CD14-positive monocyte (primary cell): Measurements from ENCODE around the gene NTRK2. TPM values are rescaled to one million over a fixed set of nuclear protein-coding genes. Genes with fewer than 3 reads are reported as not detected.

Experiments used
- DNase-seq, 3 donors: peaks; one replicate each; pipeline ENCODE4 v3.0.0-alpha.2; 2011 to 2022
- H2AFZ ChIP-seq: 2 replicates; pipeline ENCODE4 v1.6.0; 2012; ENCODE audit warnings: mild to moderate bottlenecking, low read depth, low read length, inconsistent platforms; ENCODE audit not compliant: insufficient read depth, poor library complexity, severe bottlenecking
- H3K27ac ChIP-seq, 2 donors: 1 replicate in 1 of 2; 2 replicates in 1 of 2; pipeline ENCODE4 v1.5.1; 2012 to 2013; ENCODE audit warnings: low read length in 2 of 2, control low read depth in 1 of 2, inconsistent platforms in 1 of 2, low read depth in 1 of 2, mild to moderate bottlenecking in 1 of 2
- H3K27me3 ChIP-seq, 2 donors: one replicate each; pipeline versions ENCODE4 v1.6.0 to v1.6.1; 2011 to 2013; ENCODE audit warnings: low read length in 2 of 2; ENCODE audit not compliant: control insufficient read depth in 2 of 2, insufficient read depth in 2 of 2
- H3K36me3 ChIP-seq, 2 donors: replicated peaks in 1 of 2; 1 replicate in 1 of 2; 2 replicates in 1 of 2; pipeline versions ENCODE4 v1.5.1 to v1.6.1; 2012 to 2013; ENCODE audit warnings: low read length in 2 of 2, control low read depth in 1 of 2, inconsistent platforms in 1 of 2, mild to moderate bottlenecking in 1 of 2; ENCODE audit not compliant: insufficient read depth in 2 of 2, control insufficient read depth in 1 of 2
- H3K4me1 ChIP-seq, 2 donors: 1 replicate in 1 of 2; 2 replicates in 1 of 2; pipeline versions ENCODE4 v1.5.1 to v1.6.1; 2012 to 2013; ENCODE audit warnings: low read length in 2 of 2, control low read depth in 1 of 2, inconsistent platforms in 1 of 2, mild to moderate bottlenecking in 1 of 2, moderate library complexity in 1 of 2; ENCODE audit not compliant: insufficient read depth in 2 of 2, control insufficient read depth in 1 of 2
- H3K4me2 ChIP-seq: replicated peaks from 2 replicates; pipeline ENCODE3; 2012; ENCODE audit warnings: low read length, moderate library complexity, mild to moderate bottlenecking; ENCODE audit not compliant: poor library complexity, severe bottlenecking; ENCODE audit errors: extremely low read depth
- H3K4me3 ChIP-seq, 3 experiments: fragments of 200-600 bp in 1 of 3; sonication (generic) in 1 of 3; replicated peaks in 1 of 3; 1 replicate in 2 of 3; 2 replicates in 1 of 3; pipeline ENCODE4 v1.5.1; 2011 to 2013; ENCODE audit warnings: low read length in 3 of 3, mild to moderate bottlenecking in 3 of 3, control low read depth in 2 of 3, low read depth in 2 of 3, inconsistent platforms in 1 of 3, moderate library complexity in 1 of 3
- H3K79me2 ChIP-seq: 2 replicates; pipeline ENCODE4 v1.6.0; 2012; ENCODE audit warnings: mild to moderate bottlenecking, control low read depth, inconsistent platforms, low read length, moderate library complexity; ENCODE audit not compliant: insufficient read depth
- H3K9ac ChIP-seq: 2 replicates; pipeline ENCODE4 v1.6.0; 2017; ENCODE audit warnings: low read length, mild to moderate bottlenecking; ENCODE audit not compliant: insufficient read depth, poor library complexity, severe bottlenecking
- H3K9me3 ChIP-seq, 2 donors: replicated peaks in 1 of 2; 1 replicate in 1 of 2; 2 replicates in 1 of 2; pipeline versions ENCODE4 v1.5.1 to v1.6.1; 2012 to 2013; ENCODE audit warnings: low read length in 2 of 2, control low read depth in 1 of 2; ENCODE audit not compliant: control insufficient read depth in 1 of 2, insufficient read depth in 1 of 2
- H4K20me1 ChIP-seq: 2 replicates; pipeline ENCODE4 v1.6.0; 2012; ENCODE audit warnings: mild to moderate bottlenecking, low read length, control low read depth, moderate library complexity; ENCODE audit not compliant: insufficient read depth
- H3K27ac Mint-ChIP-seq, 7 donors: one replicate each; pipeline ENCODE4 v1.8.0; 2020; ENCODE audit warnings: mild to moderate bottlenecking in 7 of 7, mixed read lengths in 7 of 7, moderate library complexity in 6 of 7, inconsistent platforms in 2 of 7
- H3K27me3 Mint-ChIP-seq, 3 donors: one replicate each; pipeline ENCODE4 v1.8.0; 2021 to 2022; ENCODE audit warnings: low read depth in 3 of 3, mild to moderate bottlenecking in 3 of 3, mixed read lengths in 3 of 3, moderate library complexity in 3 of 3, inconsistent platforms in 1 of 3
- H3K36me3 Mint-ChIP-seq, 2 donors: one replicate each; pipeline ENCODE4 v1.8.0; 2020; ENCODE audit warnings: mixed read lengths in 2 of 2, inconsistent platforms in 1 of 2, mild to moderate bottlenecking in 1 of 2
- H3K4me1 Mint-ChIP-seq: one replicate; pipeline ENCODE4 v1.8.0; 2020; ENCODE audit warnings: mild to moderate bottlenecking, mixed read lengths
- H3K4me3 Mint-ChIP-seq, 2 donors: one replicate each; pipeline ENCODE4 v1.8.0; 2020; ENCODE audit warnings: mild to moderate bottlenecking in 2 of 2, mixed read lengths in 2 of 2, moderate library complexity in 1 of 2
- H3K9me3 Mint-ChIP-seq, 7 donors: one replicate each; pipeline ENCODE4 v1.8.0; 2020 to 2022; ENCODE audit warnings: mixed read lengths in 7 of 7, mild to moderate bottlenecking in 6 of 7, moderate library complexity in 6 of 7, inconsistent platforms in 2 of 7
- CTCF ChIP-seq: fragments of 200-600 bp; IDR thresholded peaks from one replicate; pipeline ENCODE4 v1.8.0; 2022; ENCODE audit warnings: antibody characterized with exemption, mild to moderate bottlenecking
- WGBS: methylation state at CpG from one replicate; pipeline ENCODE4 v1.1.5; 2013; ENCODE audit warnings: missing lambda C conversion rate; ENCODE audit not compliant: insufficient coverage; 5-methylcytosine and 5-hydroxymethylcytosine counted together
- intact Hi-C, 2 donors: fragments of 100-400 bp; cut with micrococcal nuclease; formaldehyde crosslinking; loops; one replicate each; pipeline versions ENCODE4 v1.15.0 to v1.15.1; 2023
- polyA plus RNA-seq, 3 donors: library from polyadenylated mRNA; depleted of rRNA in 1 of 3; unstranded in 2 of 3; stranded (reverse) in 1 of 3; fragments of 300-500 nt in 2 of 3; fragments of >200 nt in 1 of 3; fragmentation: Illumina TruSeq in 2 of 3; gene quantifications; 1 replicate in 2 of 3; 2 replicates in 1 of 3; pipeline ENCODE4 v1.2.3, GENCODE V29; 2012 to 2021

Gene NTRK2
- polyA plus RNA-seq, 3 donors: not detected

- 70% methylated on average over 4 of the region's 7 CpGs for WGBS
- H3K27ac Mint-ChIP-seq: no peak overlapping the region
- Histone ChIP-seq H2AFZ (no peak overlapping the region), H3K79me2 (no peaks in the 10 kb centered on the region), H3K9me3 (no peaks in the 10 kb centered on the region), H4K20me1 (no peaks in the 10 kb centered on the region), H3K36me3 (no peaks in the 10 kb centered on the region), H3K27ac (no peak overlapping the region), H3K27me3 (no peaks in the 10 kb centered on the region), H3K4me3 (no peak overlapping the region), H3K4me1 (no peaks in the 10 kb centered on the region), H3K4me2 (no peak overlapping the region), H3K9ac (no peak overlapping the region)
- intact Hi-C loops: no loop called here
- no peak for TF ChIP-seq CTCF
- H3K36me3 Mint-ChIP-seq: no peaks in the 10 kb centered on the region
- no peak for DNase-seq
- peaks cover 0 to 3% (median 2%) of the 10 kb centered on the region in 3 donors for H3K27me3 Mint-ChIP-seq
- peaks cover 0 to 6% (median 2%) of the 10 kb centered on the region in 7 donors for H3K9me3 Mint-ChIP-seq
- no peaks in the 10 kb centered on the region for H3K4me1 Mint-ChIP-seq
- H3K4me3 Mint-ChIP-seq: no peak overlapping the region
Measured at GRCh38 chr9:84917366-84918070, 248.0 kb downstream of the NTRK2 start.

- Histone ChIP-seq H3K4me3 (no peak overlapping the region), H3K4me1 (no peaks in the 10 kb centered on the region), H3K9ac (no peak overlapping the region), H4K20me1 (no peaks in the 10 kb centered on the region), H3K4me2 (no peak overlapping the region), H3K9me3 (no peaks in the 10 kb centered on the region), H3K27me3 (no peaks in the 10 kb centered on the region), H3K79me2 (no peaks in the 10 kb centered on the region), H2AFZ (no peak overlapping the region), H3K36me3 (no peaks in the 10 kb centered on the region), H3K27ac (no peak overlapping the region)
- DNase-seq: no peak
- Mint-ChIP-seq H3K36me3 (no peaks in the 10 kb centered on the region), H3K4me1 (no peaks in the 10 kb centered on the region), H3K27me3 (peaks cover 0 to 3% (median 0%) of the 10 kb centered on the region in 3 donors), H3K9me3 (peaks cover 0 to 6% (median 2%) of the 10 kb centered on the region in 7 donors), H3K27ac (no peak overlapping the region), H3K4me3 (no peak overlapping the region)
- 100% methylated on average over 2 of the region's 3 CpGs for WGBS
- intact Hi-C loops: no loop called here
- no peak for TF ChIP-seq CTCF
Measured at GRCh38 chr9:84919440-84919839, 249.9 kb downstream of the NTRK2 start.
